GM19025 (cell line): ENCODE measurements around the gene TAF6.
"Not testable (repeated sequence)": the region's sequence is repeated elsewhere in the genome, so short reads cannot be mapped to it uniquely, and the experiment has no call there.

Experiments
- ATAC-seq: cut with Tn5 transposase; IDR thresholded peaks from one replicate; pipeline ENCODE4 v1.9.1; 2021; ENCODE audit warnings: mild to moderate bottlenecking, low read depth, moderate library complexity; ENCODE audit not compliant: unreplicated experiment

The TAF6 gene

GRCh38 chr7:100152937-100153666 lies 33.9 kb upstream of the TAF6 start:
- ATAC-seq: no peak

- no peak for ATAC-seq
Observed at GRCh38 chr7:100152404-100152803, 33.2 kb upstream of the TAF6 start.

- ATAC-seq: peak; percentile 97
Observed at GRCh38 chr7:100148559-100149328, 29.6 kb upstream of the TAF6 start, which contains the start of gene LAMTOR4. Gene LAMTOR4 (plus strand): TSS chr7:100148918. CDS start chr7:100148973, 55 bp downstream.

GRCh38 chr7:100148225-100148558 lies 29.0 kb upstream of the TAF6 start:
- ATAC-seq: no peak

GRCh38 chr7:100147278-100147677 lies 28.1 kb upstream of the TAF6 start:
- ATAC-seq: no peak

- not testable (repeated sequence) for ATAC-seq
Observed at GRCh38 chr7:100146350-100146749, 27.2 kb upstream of the TAF6 start.

GRCh38 chr7:100142461-100142860 lies 23.3 kb upstream of the TAF6 start:
- ATAC-seq: no peak

GRCh38 chr7:100141555-100141949 lies 22.4 kb upstream of the TAF6 start:
- ATAC-seq: no peak

- no peak for ATAC-seq
Observed at GRCh38 chr7:100137851-100138760, 18.9 kb upstream of the TAF6 start.

- peak; percentile 67 for ATAC-seq
Observed at GRCh38 chr7:100132697-100133151, 13.6 kb upstream of the TAF6 start.

GRCh38 chr7:100132126-100132525 lies 13.0 kb upstream of the TAF6 start:
- no peak for ATAC-seq

- ATAC-seq: no peak
Observed at GRCh38 chr7:100130608-100131453, 11.7 kb upstream of the TAF6 start.

- ATAC-seq: not testable (repeated sequence)
Observed at GRCh38 chr7:100130220-100130607, 11.1 kb upstream of the TAF6 start.

- no peak for ATAC-seq
Observed at GRCh38 chr7:100128637-100128963, 9.4 kb upstream of the TAF6 start.

- no peak for ATAC-seq
Observed at GRCh38 chr7:100127866-100128636, 8.9 kb upstream of the TAF6 start.

- peak; percentile 53 for ATAC-seq
Observed at GRCh38 chr7:100126931-100127865, 8.0 kb upstream of the TAF6 start, which contains the start of gene MBLAC1. Gene MBLAC1 (plus strand): TSS chr7:100126967. CDS start chr7:100127396, 429 bp downstream.

GRCh38 chr7:100126239-100126930 lies 7.2 kb upstream of the TAF6 start:
- peak; percentile 21 for ATAC-seq
